Measurements from ENCODE around the gene JMJD1C.

DNA sequence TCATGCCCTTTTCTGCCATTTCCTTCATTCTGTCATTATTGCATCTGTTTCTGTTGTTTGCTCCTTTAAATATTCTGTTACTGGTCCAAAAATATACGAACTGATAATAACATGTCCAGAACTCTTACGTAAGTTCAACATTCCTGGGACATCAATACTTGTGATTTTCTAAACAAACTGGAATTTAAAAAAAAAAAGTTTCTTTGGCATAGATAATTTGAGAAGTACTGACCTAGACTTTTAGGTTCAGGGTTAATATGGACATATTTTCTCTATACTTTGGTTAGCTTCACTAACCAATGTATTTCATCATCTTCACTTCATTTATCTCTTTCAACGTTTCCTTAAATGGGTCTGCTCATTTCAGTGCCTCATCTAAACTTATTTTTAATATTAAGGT, 147.3 kb downstream of the JMJD1C start:
- TF ChIP-seq, protein P1, sequence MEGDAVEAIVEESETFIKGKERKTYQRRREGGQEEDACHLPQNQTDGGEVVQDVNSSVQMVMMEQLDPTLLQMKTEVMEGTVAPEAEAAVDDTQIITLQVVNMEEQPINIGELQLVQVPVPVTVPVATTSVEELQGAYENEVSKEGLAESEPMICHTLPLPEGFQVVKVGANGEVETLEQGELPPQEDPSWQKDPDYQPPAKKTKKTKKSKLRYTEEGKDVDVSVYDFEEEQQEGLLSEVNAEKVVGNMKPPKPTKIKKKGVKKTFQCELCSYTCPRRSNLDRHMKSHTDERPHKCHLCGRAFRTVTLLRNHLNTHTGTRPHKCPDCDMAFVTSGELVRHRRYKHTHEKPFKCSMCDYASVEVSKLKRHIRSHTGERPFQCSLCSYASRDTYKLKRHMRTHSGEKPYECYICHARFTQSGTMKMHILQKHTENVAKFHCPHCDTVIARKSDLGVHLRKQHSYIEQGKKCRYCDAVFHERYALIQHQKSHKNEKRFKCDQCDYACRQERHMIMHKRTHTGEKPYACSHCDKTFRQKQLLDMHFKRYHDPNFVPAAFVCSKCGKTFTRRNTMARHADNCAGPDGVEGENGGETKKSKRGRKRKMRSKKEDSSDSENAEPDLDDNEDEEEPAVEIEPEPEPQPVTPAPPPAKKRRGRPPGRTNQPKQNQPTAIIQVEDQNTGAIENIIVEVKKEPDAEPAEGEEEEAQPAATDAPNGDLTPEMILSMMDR (IDR thresholded peaks at IDR 0.05; ENCODE audit: low read length): no peak
- no peak for TF ChIP-seq EZH2phosphoT487 (IDR thresholded peaks at IDR 0.05; ENCODE audit: low read length)

Data from MM.1S (cell line).